ENCODE measurements around the gene ZNF576.

ZNF576 gene

GRCh38 chr19:43638214-43638994, 42.0 kb downstream of the ZNF576 start:
- CTCF ChIA-PET, result interaction anchor here (1.1 kb wide), 1 partner anchor 17 kb away, joined by 3 read pairs; no protein-coding TSS in a partner anchor
- TF ChIP-seq CTCF (IDR thresholded peaks at IDR 0.05; ENCODE audit: control extremely low read depth, extremely low read depth, low read depth, missing control alignments), result no peak
- DNase-seq (ENCODE audit: extremely low spot score), result no peak
- POLR2A ChIA-PET, result no interaction called here

DNA sequence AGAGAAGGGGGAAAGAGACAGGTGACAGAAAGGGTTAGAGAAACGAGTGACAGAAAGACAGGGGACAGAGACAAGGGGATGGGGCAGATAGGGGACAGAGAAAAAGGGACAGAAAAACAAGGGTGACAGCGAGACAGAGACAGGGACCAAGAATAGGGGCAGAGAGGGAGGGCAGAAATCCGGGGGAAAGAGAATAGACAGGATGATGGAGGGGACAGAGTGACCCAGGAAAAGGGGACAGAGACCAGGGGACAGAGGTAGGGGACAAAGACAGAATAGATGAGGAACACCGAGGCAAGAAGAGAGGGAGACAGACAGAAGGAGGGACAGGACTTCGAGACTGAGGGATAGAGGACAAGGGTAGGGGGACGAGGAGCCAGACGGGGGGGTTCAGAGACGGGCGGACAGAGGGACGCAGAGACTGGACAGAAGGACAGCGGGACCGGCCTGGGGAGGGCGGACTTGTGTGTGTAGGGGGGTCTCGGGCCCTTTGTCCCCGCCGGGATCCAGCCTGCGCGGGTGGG, 42.7 kb downstream of the ZNF576 start:
- POLR2A ChIA-PET, result no interaction called here
- no peak for DNase-seq (ENCODE audit: extremely low spot score)
- CTCF ChIA-PET, result no interaction called here
- TF ChIP-seq CTCF (IDR thresholded peaks at IDR 0.05; ENCODE audit: control extremely low read depth, extremely low read depth, low read depth, missing control alignments), result no peak

GRCh38 chr19:43639519-43640423, 43.4 kb downstream of the ZNF576 start, which contains the start of gene CADM4:
Gene CADM4 (minus strand): TSS chr19:43639850. CDS start chr19:43639790, 60 bp downstream.
- POLR2A ChIA-PET, result no interaction called here
- CTCF ChIA-PET, result no interaction called here
- TF ChIP-seq CTCF (IDR thresholded peaks at IDR 0.05; ENCODE audit: control extremely low read depth, extremely low read depth, low read depth, missing control alignments), result no peak
- DNase-seq (ENCODE audit: extremely low spot score), result peak; percentile 79

- ChIA-PET POLR2A (no interaction called here), CTCF (no interaction called here)
- no peak for DNase-seq (ENCODE audit: extremely low spot score)
- TF ChIP-seq CTCF (IDR thresholded peaks at IDR 0.05; ENCODE audit: control extremely low read depth, extremely low read depth, low read depth, missing control alignments), result no peak
These were observed 44.0 kb downstream of the ZNF576 start for GRCh38 chr19:43640424-43640757.

DNA sequence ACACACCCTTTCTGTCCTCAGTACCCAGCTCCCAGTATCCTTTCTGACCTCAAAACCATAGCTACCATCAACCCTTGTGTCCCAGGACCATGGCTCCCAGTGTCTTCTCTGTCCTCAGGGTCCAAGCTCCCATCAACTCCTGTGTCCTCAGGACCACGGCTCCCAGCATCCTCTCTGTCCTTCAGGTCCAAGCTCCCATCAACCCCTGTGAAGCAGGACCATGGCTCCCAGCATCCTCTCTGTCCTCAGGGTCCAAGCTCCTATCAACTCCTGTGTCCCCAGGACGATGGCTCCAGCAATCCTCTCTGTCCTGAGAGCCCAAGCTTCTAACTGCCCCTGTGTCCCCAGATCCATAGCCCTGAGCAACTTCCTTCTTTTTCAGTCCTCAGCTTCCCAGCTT, 44.9 kb downstream of the ZNF576 start:
- ChIA-PET POLR2A (no interaction called here), CTCF (interaction anchor here (0.9 to 1.6 kb wide), 4 partner anchors 10 to 209 kb away, joined by 3 to 4 read pairs (median 3); no protein-coding TSS in a partner anchor)
- no peak for DNase-seq (ENCODE audit: extremely low spot score)
- no peak for TF ChIP-seq CTCF (IDR thresholded peaks at IDR 0.05; ENCODE audit: control extremely low read depth, extremely low read depth, low read depth, missing control alignments)

- DNase-seq (ENCODE audit: extremely low spot score), result no peak
- POLR2A ChIA-PET, result no interaction called here
- TF ChIP-seq CTCF (IDR thresholded peaks at IDR 0.05; ENCODE audit: control extremely low read depth, extremely low read depth, low read depth, missing control alignments), result no peak
- CTCF ChIA-PET, result interaction anchor here (1.6 kb wide), 2 partner anchors 10 to 87 kb away, joined by 3 to 4 read pairs; no protein-coding TSS in a partner anchor
These were observed 46.1 kb downstream of the ZNF576 start for GRCh38 chr19:43642531-43642930.

All from GM10248 (cell line).